K562 (cell line): ENCODE data around the gene TRIM2.

Source experiments
- CTCF ChIP-seq, 3 experiments: IDR thresholded peaks in 2 of 3; conservative IDR thresholded peaks in 1 of 3; 2 replicates each; pipeline ENCODE4 v1.5.1; 2011 to 2012; ENCODE audit warnings: low read length in 3 of 3, mild to moderate bottlenecking in 3 of 3, control low read depth in 2 of 3, improper control_type of control experiment in 1 of 3, inconsistent platforms in 1 of 3, low read depth in 1 of 3, mixed read lengths in 1 of 3, moderate library complexity in 1 of 3; ENCODE audit not compliant: insufficient read depth in 2 of 3
- MTF1 ChIP-seq: fragments of 250-450 bp; sonication (Bioruptor Pico); IDR thresholded peaks from 2 replicates; pipeline ENCODE4 v1.9.0; 2021; ENCODE audit warnings: moderate library complexity, mild to moderate bottlenecking, inconsistent platforms, borderline replicate concordance
- RBBP5 ChIP-seq: fragments of 200-600 bp; sonication (generic); IDR thresholded peaks from 2 replicates; pipeline ENCODE4 v1.6.1; 2012; ENCODE audit warnings: borderline replicate concordance, mild to moderate bottlenecking, low read length, control low read depth, inconsistent platforms; ENCODE audit not compliant: insufficient read depth, poor library complexity, severe bottlenecking
- SNRNP70 ChIP-seq: fragments of 200-400 bp; formaldehyde crosslinking; optimal IDR thresholded peaks from 2 replicates; pipeline ENCODE3; 2017; ENCODE audit warnings: low read depth, low read length
- TARDBP ChIP-seq: fragments of 450-650 bp; IDR thresholded peaks from 2 replicates; pipeline ENCODE4 v1.6.1; 2016
- TOE1 ChIP-seq, 2 experiments: fragments of 450-650 bp in 1 of 2; sonication (generic) in 1 of 2; formaldehyde crosslinking in 1 of 2; IDR thresholded peaks; 2 replicates each; pipeline versions ENCODE4 v1.7.1 to v1.8.0; 2016 to 2022; ENCODE audit warnings: borderline replicate concordance in 2 of 2, mild to moderate bottlenecking in 2 of 2, antibody characterized with exemption in 1 of 2, inconsistent platforms in 1 of 2, low read depth in 1 of 2, missing genetic modification reagents in 1 of 2, moderate library complexity in 1 of 2
- USF2 ChIP-seq: sonication (generic); formaldehyde crosslinking; IDR thresholded peaks from 2 replicates; pipeline ENCODE4 v1.5.0; 2020; ENCODE audit warnings: missing genetic modification reagents

GRCh38 chr4:153292897-153293741, 88.9 kb downstream of the TRIM2 start:
- no peak for TF ChIP-seq TARDBP
- TF ChIP-seq TOE1 (IDR thresholded peaks at IDR 0.05; ENCODE audit: borderline replicate concordance), result no peak
- TF ChIP-seq TOE1 (CRISPR knock-in tag; IDR thresholded peaks at IDR 0.05; ENCODE audit: borderline replicate concordance, low read depth), result no peak
- no peak for TF ChIP-seq USF2 (CRISPR knock-in tag)
- no peak for TF ChIP-seq MTF1 (CRISPR knock-in tag)
- TF ChIP-seq CTCF (IDR thresholded peaks at IDR 0.05 in 2 of 3, conservative IDR thresholded peaks at IDR 0.05 in 1 of 3; ENCODE audit: insufficient read depth in 2 of 3, low read depth in 1 of 3, low read length in 3 of 3), result no peak
- no peak for TF ChIP-seq RBBP5
- TF ChIP-seq SNRNP70, result no peak
